Cardiac fibroblast (primary cell): ENCODE results near the gene RASGRP3.

Experiments
- DNase-seq, 2 donors: peaks; one replicate each; pipeline versions ENCODE4 v3.0.0 to v3.0.0-alpha.2; 2010; ENCODE audit warnings: low read depth in 2 of 2
- H3K4me3 ChIP-seq, 2 donors: replicated peaks in 1 of 2; 1 replicate in 1 of 2; 2 replicates in 1 of 2; pipeline ENCODE4 v1.5.1; 2011; ENCODE audit warnings: low read depth in 2 of 2, low read length in 2 of 2, mild to moderate bottlenecking in 2 of 2, moderate library complexity in 1 of 2
- CTCF ChIP-seq: IDR thresholded peaks from one replicate; pipeline ENCODE4 v1.5.1; 2011; ENCODE audit warnings: low read depth, mild to moderate bottlenecking, low read length, inconsistent platforms

Gene RASGRP3

DNA sequence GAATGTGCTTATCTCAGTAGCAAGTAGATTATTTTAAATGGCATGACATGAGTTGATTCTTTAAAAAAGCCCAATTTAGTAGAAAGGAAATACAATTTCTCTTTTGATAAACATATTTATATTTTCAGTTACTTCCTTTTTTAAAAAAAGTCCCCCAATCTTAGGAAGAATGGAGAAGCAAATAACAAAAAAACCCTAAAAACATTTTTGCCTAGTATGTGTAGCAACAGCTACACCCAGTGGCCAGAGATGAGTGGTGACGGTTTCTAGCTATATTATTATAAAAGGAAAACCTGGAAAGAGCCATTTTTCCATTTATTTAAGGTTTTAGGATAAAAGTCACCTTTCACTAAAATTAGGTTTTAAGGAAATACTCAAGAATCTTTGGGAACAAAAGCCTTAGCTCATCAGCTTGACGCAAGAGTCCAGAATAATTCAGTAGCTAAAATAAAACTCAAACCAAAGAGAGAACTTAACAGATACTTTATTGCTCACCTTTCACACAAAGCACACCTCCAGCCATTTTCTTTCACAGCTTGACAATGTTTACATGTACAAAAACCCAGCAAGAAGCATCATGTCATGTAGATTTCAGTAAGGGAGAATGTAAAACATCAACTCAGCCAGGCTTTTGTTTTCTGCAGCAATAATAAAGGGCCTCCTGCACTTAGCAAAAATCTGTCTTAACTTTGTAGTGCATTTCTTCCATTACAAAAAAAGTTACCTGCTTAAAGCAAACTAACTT lies 106.9 kb downstream of the RASGRP3 start:
- H3K4me3 ChIP-seq: no peak overlapping the region
- DNase-seq: peak; percentile 57 to 63
- TF ChIP-seq CTCF: peak; percentile 79

- no peak for DNase-seq
- no peak for TF ChIP-seq CTCF
- no peak overlapping the region for H3K4me3 ChIP-seq
These were observed 110.3 kb downstream of the RASGRP3 start for GRCh38 chr2:33586766-33587165.

DNA sequence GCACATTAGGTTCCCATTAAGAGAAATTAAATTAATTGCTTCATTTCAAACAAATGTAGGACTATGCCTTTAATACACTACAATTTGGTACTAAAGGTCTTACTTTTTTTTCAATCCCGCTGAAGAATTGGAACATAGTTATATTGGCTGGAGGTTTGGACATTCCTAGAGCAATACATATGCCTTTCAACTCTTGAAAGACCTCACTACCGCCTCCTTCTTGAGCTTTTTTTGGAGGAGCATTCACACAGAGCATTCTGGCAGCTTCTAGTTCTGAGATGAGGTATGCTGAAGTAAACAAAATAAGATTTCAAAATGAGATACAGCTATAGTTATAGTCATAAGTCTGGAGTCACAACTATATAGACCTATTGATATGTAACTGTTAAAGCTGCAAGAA lies 111.8 kb downstream of the RASGRP3 start:
- no peak for TF ChIP-seq CTCF
- no peak for DNase-seq
- H3K4me3 ChIP-seq: no peak overlapping the region

DNA sequence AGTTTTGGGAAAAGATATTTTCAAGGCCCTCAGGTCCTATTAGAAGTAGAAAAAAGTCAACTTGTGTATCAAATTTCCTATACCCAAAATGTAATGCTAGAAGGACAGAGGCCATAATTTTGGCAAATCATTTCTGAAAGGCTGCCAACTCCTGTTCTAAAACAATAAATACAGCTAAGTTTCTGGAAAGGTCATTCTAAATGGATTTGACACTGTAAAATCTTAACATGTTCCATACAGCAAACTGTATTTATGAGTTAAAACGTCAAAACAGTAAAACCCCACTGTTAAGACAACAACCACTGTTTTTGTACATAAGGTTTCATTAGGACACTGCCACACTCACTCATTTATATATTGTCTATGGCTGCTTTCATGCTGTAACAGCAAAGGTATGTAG lies 113.0 kb downstream of the RASGRP3 start:
- no peak for TF ChIP-seq CTCF
- peak in 1 of 2 donors; percentile 34 for DNase-seq

DNA sequence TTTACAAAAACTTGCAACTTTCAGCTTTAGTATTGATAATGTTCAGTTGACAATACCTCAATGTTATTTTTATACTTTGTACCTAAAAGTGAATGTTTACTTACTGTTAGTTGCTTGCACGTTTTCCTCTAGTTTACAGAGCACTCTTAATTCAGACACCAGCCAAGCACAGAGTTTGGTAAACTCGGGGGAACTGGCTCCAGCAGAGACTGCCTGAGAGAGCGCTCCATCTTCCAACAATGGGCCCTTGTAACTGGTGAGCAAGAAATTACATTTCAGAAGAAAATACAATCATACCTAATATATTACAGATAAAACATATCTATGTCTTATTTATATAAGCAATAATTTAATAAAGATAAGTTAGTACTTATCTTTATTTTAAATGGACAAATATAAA lies 118.9 kb downstream of the RASGRP3 start:
- no peak overlapping the region for H3K4me3 ChIP-seq
- TF ChIP-seq CTCF: no peak
- no peak for DNase-seq

More for the DNA sequence above, 113.0 kb downstream of the RASGRP3 start:
- no peak overlapping the region for H3K4me3 ChIP-seq

GRCh38 chr2:33597026-33597425 lies 120.6 kb downstream of the RASGRP3 start:
- TF ChIP-seq CTCF: no peak
- peak overlapping the region in 1 of 2 donors; percentile 100 for H3K4me3 ChIP-seq
- DNase-seq: no peak

GRCh38 chr2:33598561-33599174 lies 122.2 kb downstream of the RASGRP3 start:
- TF ChIP-seq CTCF: no peak
- H3K4me3 ChIP-seq: peak overlapping the region; percentile 100
- DNase-seq: peak; percentile 51 to 59
